WTC11 (cell line): ENCODE results near the gene WWOX. TPM values are rescaled to one million over a fixed set of nuclear protein-coding genes. Genes with fewer than 3 reads are reported as not detected.

Experiments used
- ATAC-seq: fragments of 200-7000 bp; cut with Tn5 transposase; 2 replicates; pipeline ENCODE4 v1.10.0; 2021; ENCODE audit warnings: mild to moderate bottlenecking, moderate library complexity
- CTCF ChIA-PET: fragments of 300-600 bp; sonication (Branson Sonifier 250); formaldehyde crosslinking; loops from one replicate; lab custom pipeline; 2021; ENCODE audit warnings: antibody characterized with exemption; lab: Charles Lee
- POLR2A ChIA-PET: fragments of 350-600 bp; sonication (Branson Sonifier 250); formaldehyde crosslinking; loops from one replicate; lab custom pipeline; 2021; ENCODE audit warnings: antibody characterized with exemption; lab: Charles Lee
- DNase-seq: peaks from one replicate; pipeline ENCODE4 v3.0.0; 2021; ENCODE audit warnings: low spot score
- H3K27ac Mint-ChIP-seq: 2 replicates; pipeline ENCODE4 v1.8.0; 2021; ENCODE audit warnings: mixed read lengths
- H3K27me3 Mint-ChIP-seq: 2 replicates; pipeline ENCODE4 v1.8.0; 2021; ENCODE audit warnings: low read depth, mild to moderate bottlenecking, moderate library complexity, mixed read lengths
- H3K36me3 Mint-ChIP-seq: 2 replicates; pipeline ENCODE4 v1.8.0; 2021; ENCODE audit warnings: mixed read lengths
- H3K4me1 Mint-ChIP-seq: 2 replicates; pipeline ENCODE4 v1.8.0; 2022; ENCODE audit warnings: mixed read lengths
- H3K4me3 Mint-ChIP-seq: 2 replicates; pipeline ENCODE4 v1.8.0; 2021; ENCODE audit warnings: mild to moderate bottlenecking, moderate library complexity, mixed read lengths
- H3K9me3 Mint-ChIP-seq: 2 replicates; pipeline ENCODE4 v1.8.0; 2021; ENCODE audit warnings: mixed read lengths
- ATF1 ChIP-seq: sonication (generic); formaldehyde crosslinking; IDR thresholded peaks from 2 replicates; pipeline ENCODE4 v1.8.1; 2023; ENCODE audit warnings: mild to moderate bottlenecking, moderate library complexity, missing genetic modification reagents
- ELF4 ChIP-seq: sonication (generic); formaldehyde crosslinking; IDR thresholded peaks from 2 replicates; pipeline ENCODE4 v1.8.1; 2022; ENCODE audit warnings: low read depth, mild to moderate bottlenecking, moderate library complexity, missing genetic modification reagents
- ESRRA ChIP-seq: sonication (generic); formaldehyde crosslinking; IDR thresholded peaks from 2 replicates; pipeline ENCODE4 v1.8.1; 2022; ENCODE audit warnings: mild to moderate bottlenecking, missing genetic modification reagents, borderline replicate concordance
- ETV6 ChIP-seq: sonication (generic); formaldehyde crosslinking; IDR thresholded peaks from 2 replicates; pipeline ENCODE4 v1.8.1; 2022; ENCODE audit warnings: mild to moderate bottlenecking, missing genetic modification reagents
- KAT7 ChIP-seq: sonication (generic); formaldehyde crosslinking; IDR thresholded peaks from 2 replicates; pipeline ENCODE4 v1.8.1; 2023; ENCODE audit warnings: missing genetic modification reagents, mild to moderate bottlenecking, borderline replicate concordance
- NFYB ChIP-seq: sonication (generic); formaldehyde crosslinking; conservative IDR thresholded peaks from 2 replicates; pipeline ENCODE4 v1.8.0; 2022; ENCODE audit warnings: low read depth, missing genetic modification reagents
- RELA ChIP-seq: sonication (generic); formaldehyde crosslinking; IDR thresholded peaks from 2 replicates; pipeline ENCODE4 v1.8.1; 2022; ENCODE audit warnings: missing genetic modification reagents, mild to moderate bottlenecking, borderline replicate concordance
- SOX15 ChIP-seq: fragments of 250-450 bp; sonication (Bioruptor Pico); IDR thresholded peaks from 2 replicates; pipeline ENCODE4 v1.9.0; 2021; ENCODE audit warnings: mild to moderate bottlenecking
- TCF7 ChIP-seq: sonication (generic); formaldehyde crosslinking; IDR thresholded peaks from 2 replicates; pipeline ENCODE4 v1.8.0; 2022; ENCODE audit warnings: mild to moderate bottlenecking, low read depth, missing genetic modification reagents, moderate library complexity
- ZNF219 ChIP-seq: sonication (generic); formaldehyde crosslinking; IDR thresholded peaks from 2 replicates; pipeline ENCODE4 v1.8.0; 2023; ENCODE audit warnings: missing genetic modification reagents, mild to moderate bottlenecking, borderline replicate concordance
- ZNF263 ChIP-seq: sonication (generic); formaldehyde crosslinking; IDR thresholded peaks from 2 replicates; pipeline ENCODE4 v1.8.1; 2022; ENCODE audit warnings: low read depth, mild to moderate bottlenecking, moderate library complexity, missing genetic modification reagents
- ZNF317 ChIP-seq: sonication (generic); formaldehyde crosslinking; IDR thresholded peaks from 2 replicates; pipeline ENCODE4 v1.8.1; 2023; ENCODE audit warnings: low read depth, mild to moderate bottlenecking, moderate library complexity, missing genetic modification reagents, borderline replicate concordance
- total RNA-seq: library from RNA; stranded (reverse); gene quantifications from 3 replicates; pipeline ENCODE4 v1.2.3, GENCODE V29; 2021
- TF ChIP-seq, protein P1 (sequence below): sonication (generic); formaldehyde crosslinking; IDR thresholded peaks from 2 replicates; pipeline ENCODE4 v1.8.0; 2023; ENCODE audit warnings: mild to moderate bottlenecking, missing genetic modification reagents
- TF ChIP-seq, protein P2 (sequence below): sonication (generic); formaldehyde crosslinking; IDR thresholded peaks from 2 replicates; pipeline ENCODE4 v1.8.0; 2022; ENCODE audit warnings: mild to moderate bottlenecking, missing genetic modification reagents
- TF ChIP-seq, protein P3 (sequence below): sonication (generic); formaldehyde crosslinking; conservative IDR thresholded peaks from 2 replicates; pipeline ENCODE4 v1.8.1; 2022; ENCODE audit warnings: mild to moderate bottlenecking, missing genetic modification reagents
- TF ChIP-seq, protein P4 (sequence below): sonication (generic); formaldehyde crosslinking; IDR thresholded peaks from 2 replicates; pipeline ENCODE4 v1.8.0; 2023; ENCODE audit warnings: missing genetic modification reagents
- TF ChIP-seq, protein P5 (sequence below): sonication (generic); formaldehyde crosslinking; IDR thresholded peaks from 2 replicates; pipeline ENCODE4 v1.8.1; 2022; ENCODE audit warnings: missing genetic modification reagents, borderline replicate concordance
- TF ChIP-seq, protein P6 (sequence below): sonication (generic); formaldehyde crosslinking; IDR thresholded peaks from 2 replicates; pipeline ENCODE4 v1.8.1; 2023; ENCODE audit warnings: mild to moderate bottlenecking, missing genetic modification reagents
- TF ChIP-seq, protein P7 (sequence below): sonication (generic); formaldehyde crosslinking; IDR thresholded peaks from 2 replicates; pipeline ENCODE4 v1.8.0; 2022; ENCODE audit warnings: mild to moderate bottlenecking, missing genetic modification reagents

Gene WWOX
- total RNA-seq, 1 experiment from 2014 or later: 15.7 TPM

DNA sequence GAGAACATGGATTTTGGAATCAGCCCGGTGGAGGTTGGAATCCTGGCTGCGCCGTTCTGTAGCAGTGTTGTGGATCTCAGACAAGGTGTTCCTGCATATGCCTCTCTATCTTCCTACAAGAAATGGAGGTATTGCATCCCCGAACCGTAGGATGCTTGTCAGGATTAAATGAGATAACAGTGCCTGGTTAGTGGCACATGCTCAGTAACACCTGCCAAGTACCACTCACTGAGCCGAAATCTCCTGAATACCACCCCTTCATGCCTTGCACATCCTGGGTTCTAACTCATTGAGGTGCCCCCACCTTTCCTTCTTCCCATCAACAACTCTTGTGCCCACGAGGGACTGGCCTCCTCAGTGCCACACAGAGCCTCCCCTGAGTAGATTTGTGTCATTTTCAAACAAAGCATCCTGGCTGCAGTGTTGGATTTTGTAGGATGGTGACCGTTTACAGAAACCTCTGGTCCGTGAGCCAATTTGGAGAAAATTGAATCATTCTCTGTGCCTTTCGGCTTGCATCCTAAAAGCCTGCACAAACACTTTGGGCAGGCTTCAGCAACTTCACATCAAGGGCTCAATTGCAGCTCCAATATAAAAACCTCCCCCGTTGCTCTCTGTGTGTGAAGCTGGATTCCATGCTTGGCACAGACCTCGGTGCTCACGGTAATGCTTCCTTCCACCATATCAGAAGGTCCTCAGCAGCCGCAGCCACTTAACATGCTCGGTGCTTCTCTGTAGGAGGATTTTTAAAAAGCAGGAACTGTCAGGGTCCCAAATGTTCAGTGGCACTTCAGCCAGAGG, 84.2 kb downstream of the WWOX start:
- CTCF ChIA-PET: no interaction called here
- DNase-seq: no peak
- no peaks in the 10 kb centered on the region for H3K9me3 Mint-ChIP-seq
- no peak overlapping the region for H3K27ac Mint-ChIP-seq
- POLR2A ChIA-PET: no interaction called here
- no peaks in the 10 kb centered on the region for H3K36me3 Mint-ChIP-seq
- H3K4me3 Mint-ChIP-seq: no peak overlapping the region
- H3K27me3 Mint-ChIP-seq: no peaks in the 10 kb centered on the region
- no peaks in the 10 kb centered on the region for H3K4me1 Mint-ChIP-seq
- TF ChIP-seq TCF7 (CRISPR knock-in tag): no peak
- TF ChIP-seq, protein P1, sequence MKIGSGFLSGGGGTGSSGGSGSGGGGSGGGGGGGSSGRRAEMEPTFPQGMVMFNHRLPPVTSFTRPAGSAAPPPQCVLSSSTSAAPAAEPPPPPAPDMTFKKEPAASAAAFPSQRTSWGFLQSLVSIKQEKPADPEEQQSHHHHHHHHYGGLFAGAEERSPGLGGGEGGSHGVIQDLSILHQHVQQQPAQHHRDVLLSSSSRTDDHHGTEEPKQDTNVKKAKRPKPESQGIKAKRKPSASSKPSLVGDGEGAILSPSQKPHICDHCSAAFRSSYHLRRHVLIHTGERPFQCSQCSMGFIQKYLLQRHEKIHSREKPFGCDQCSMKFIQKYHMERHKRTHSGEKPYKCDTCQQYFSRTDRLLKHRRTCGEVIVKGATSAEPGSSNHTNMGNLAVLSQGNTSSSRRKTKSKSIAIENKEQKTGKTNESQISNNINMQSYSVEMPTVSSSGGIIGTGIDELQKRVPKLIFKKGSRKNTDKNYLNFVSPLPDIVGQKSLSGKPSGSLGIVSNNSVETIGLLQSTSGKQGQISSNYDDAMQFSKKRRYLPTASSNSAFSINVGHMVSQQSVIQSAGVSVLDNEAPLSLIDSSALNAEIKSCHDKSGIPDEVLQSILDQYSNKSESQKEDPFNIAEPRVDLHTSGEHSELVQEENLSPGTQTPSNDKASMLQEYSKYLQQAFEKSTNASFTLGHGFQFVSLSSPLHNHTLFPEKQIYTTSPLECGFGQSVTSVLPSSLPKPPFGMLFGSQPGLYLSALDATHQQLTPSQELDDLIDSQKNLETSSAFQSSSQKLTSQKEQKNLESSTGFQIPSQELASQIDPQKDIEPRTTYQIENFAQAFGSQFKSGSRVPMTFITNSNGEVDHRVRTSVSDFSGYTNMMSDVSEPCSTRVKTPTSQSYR (CRISPR knock-in tag): no peak
- TF ChIP-seq, all 79 proteins: peak for 0
- ATAC-seq: no peak

DNA sequence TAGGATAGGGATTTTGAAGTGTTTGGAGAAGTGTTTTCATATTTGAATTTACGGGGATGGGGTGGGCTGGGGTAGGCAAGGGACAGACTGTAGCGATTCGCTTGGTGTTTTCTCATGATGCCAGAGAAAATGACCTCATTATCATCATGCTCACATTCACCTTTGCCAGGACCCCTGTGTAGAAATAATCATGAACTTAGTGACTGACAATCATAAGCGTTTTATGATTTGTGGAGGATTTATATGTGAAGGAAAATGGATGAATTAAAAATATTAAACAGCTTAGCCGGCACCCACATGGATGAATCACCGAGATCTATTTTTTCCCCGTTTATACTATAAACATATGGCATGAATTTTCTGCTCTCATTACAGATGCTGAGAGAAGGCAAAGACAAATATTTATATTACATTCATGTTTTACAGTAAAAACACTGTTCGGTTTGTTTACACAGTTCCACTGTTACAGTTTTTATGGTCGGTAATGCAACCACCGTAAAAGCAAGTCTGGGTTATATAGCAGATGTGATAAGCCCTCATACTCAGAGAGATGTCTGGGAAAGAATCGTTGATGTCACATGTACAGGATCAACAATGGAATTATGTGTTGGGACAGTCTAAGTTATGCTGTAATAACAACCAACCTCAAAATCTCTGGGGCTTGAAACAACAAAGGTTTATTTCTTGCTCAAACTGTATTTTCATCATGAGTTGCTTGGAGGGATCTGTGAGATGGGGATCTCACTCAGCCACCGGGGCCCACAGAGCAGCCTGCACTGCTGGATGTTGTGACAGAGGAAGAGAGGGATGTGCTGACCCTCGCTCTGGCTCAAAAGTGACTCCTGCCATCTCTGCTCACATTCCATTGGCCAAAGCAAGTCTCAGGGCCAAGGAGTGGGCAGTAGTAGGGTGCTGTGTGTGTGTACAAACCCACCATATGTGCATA, 85.1 kb downstream of the WWOX start:
- no peaks in the 10 kb centered on the region for H3K4me1 Mint-ChIP-seq
- no peak overlapping the region for H3K27ac Mint-ChIP-seq
- ATAC-seq (no peak), DNase-seq (no peak)
- H3K27me3 Mint-ChIP-seq: no peaks in the 10 kb centered on the region
- TF ChIP-seq ETV6: no peak
- TF ChIP-seq, protein P2, sequence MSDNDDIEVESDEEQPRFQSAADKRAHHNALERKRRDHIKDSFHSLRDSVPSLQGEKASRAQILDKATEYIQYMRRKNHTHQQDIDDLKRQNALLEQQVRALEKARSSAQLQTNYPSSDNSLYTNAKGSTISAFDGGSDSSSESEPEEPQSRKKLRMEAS (CRISPR knock-in tag): no peak
- TF ChIP-seq, protein P3, sequence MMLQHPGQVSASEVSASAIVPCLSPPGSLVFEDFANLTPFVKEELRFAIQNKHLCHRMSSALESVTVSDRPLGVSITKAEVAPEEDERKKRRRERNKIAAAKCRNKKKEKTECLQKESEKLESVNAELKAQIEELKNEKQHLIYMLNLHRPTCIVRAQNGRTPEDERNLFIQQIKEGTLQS (CRISPR knock-in tag): no peak
- TF ChIP-seq, protein P4, sequence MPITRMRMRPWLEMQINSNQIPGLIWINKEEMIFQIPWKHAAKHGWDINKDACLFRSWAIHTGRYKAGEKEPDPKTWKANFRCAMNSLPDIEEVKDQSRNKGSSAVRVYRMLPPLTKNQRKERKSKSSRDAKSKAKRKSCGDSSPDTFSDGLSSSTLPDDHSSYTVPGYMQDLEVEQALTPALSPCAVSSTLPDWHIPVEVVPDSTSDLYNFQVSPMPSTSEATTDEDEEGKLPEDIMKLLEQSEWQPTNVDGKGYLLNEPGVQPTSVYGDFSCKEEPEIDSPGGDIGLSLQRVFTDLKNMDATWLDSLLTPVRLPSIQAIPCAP: no peak
- POLR2A ChIA-PET: no interaction called here
- CTCF ChIA-PET: no interaction called here
- H3K4me3 Mint-ChIP-seq: no peak overlapping the region
- no peaks in the 10 kb centered on the region for H3K9me3 Mint-ChIP-seq
- H3K36me3 Mint-ChIP-seq: no peaks in the 10 kb centered on the region

DNA sequence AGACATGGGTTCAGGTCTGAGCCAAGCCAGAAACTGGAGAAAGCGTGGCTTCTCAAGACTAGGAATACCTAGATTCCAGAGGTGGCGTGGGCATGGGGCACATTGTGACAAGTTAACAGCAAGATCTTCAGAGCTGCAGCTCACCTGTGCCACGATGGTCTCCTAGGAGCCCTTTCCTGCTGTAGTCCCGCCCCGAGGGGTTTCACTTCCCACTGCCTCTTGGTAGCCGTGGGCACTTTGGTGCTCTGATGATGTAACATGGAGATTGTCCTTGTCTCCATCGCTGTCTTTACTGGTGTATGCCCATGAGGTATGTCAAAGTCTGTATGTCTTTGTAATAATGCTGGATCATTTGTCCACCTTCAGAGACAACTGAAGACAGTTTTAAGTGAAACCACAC, 89.7 kb downstream of the WWOX start:
- Mint-ChIP-seq H3K9me3 (peaks cover 12% of the 10 kb centered on the region), H3K27me3 (no peaks in the 10 kb centered on the region), H3K4me1 (no peaks in the 10 kb centered on the region), H3K36me3 (peaks cover 6% of the 10 kb centered on the region; the same call in 1 of the 2 replicates), H3K4me3 (no peak overlapping the region), H3K27ac (no peak overlapping the region)
- DNase-seq: no peak
- ATAC-seq: no peak
- ChIA-PET POLR2A (no interaction called here), CTCF (no interaction called here)
- TF ChIP-seq, protein P5, sequence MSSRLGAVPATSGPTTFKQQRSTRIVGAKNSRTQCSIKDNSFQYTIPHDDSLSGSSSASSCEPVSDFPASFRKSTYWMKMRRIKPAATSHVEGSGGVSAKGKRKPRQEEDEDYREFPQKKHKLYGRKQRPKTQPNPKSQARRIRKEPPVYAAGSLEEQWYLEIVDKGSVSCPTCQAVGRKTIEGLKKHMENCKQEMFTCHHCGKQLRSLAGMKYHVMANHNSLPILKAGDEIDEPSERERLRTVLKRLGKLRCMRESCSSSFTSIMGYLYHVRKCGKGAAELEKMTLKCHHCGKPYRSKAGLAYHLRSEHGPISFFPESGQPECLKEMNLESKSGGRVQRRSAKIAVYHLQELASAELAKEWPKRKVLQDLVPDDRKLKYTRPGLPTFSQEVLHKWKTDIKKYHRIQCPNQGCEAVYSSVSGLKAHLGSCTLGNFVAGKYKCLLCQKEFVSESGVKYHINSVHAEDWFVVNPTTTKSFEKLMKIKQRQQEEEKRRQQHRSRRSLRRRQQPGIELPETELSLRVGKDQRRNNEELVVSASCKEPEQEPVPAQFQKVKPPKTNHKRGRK: no peak
- TF ChIP-seq ZNF317 (CRISPR knock-in tag): no peak
- TF ChIP-seq ZNF263 (CRISPR knock-in tag): no peak
- TF ChIP-seq SOX15 (CRISPR knock-in tag): no peak
- TF ChIP-seq ELF4 (CRISPR knock-in tag): no peak
- TF ChIP-seq KAT7 (CRISPR knock-in tag): no peak
- no peak for TF ChIP-seq ATF1 (CRISPR knock-in tag)
- TF ChIP-seq RELA: no peak
- TF ChIP-seq, protein P6, sequence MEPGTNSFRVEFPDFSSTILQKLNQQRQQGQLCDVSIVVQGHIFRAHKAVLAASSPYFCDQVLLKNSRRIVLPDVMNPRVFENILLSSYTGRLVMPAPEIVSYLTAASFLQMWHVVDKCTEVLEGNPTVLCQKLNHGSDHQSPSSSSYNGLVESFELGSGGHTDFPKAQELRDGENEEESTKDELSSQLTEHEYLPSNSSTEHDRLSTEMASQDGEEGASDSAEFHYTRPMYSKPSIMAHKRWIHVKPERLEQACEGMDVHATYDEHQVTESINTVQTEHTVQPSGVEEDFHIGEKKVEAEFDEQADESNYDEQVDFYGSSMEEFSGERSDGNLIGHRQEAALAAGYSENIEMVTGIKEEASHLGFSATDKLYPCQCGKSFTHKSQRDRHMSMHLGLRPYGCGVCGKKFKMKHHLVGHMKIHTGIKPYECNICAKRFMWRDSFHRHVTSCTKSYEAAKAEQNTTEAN (CRISPR knock-in tag): no peak
- TF ChIP-seq, protein P7, sequence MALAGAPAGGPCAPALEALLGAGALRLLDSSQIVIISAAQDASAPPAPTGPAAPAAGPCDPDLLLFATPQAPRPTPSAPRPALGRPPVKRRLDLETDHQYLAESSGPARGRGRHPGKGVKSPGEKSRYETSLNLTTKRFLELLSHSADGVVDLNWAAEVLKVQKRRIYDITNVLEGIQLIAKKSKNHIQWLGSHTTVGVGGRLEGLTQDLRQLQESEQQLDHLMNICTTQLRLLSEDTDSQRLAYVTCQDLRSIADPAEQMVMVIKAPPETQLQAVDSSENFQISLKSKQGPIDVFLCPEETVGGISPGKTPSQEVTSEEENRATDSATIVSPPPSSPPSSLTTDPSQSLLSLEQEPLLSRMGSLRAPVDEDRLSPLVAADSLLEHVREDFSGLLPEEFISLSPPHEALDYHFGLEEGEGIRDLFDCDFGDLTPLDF (CRISPR knock-in tag): no peak
- TF ChIP-seq ZNF219 (CRISPR knock-in tag): no peak
- no peak for TF ChIP-seq NFYB (CRISPR knock-in tag)
- no peak for TF ChIP-seq ESRRA
